GM12878 (cell line): ENCODE results near the gene CACNG4. TPM values are rescaled to one million over a fixed set of nuclear protein-coding genes. Genes with fewer than 3 reads are reported as not detected.

Source experiments
- polyA plus RNA-seq, 11 experiments: library from polyadenylated mRNA; depleted of rRNA in 4 of 11; unstranded in 6 of 11; stranded (reverse) in 5 of 11; fragments of >200 nt; fragmentation: Nextera tagmentation in 4 of 11; fragmentation: Illumina TruSeq in 1 of 11; extraction: Ambion mirVana in 4 of 11; extraction: Trizol in 1 of 11; gene quantifications; 1 replicate in 1 of 11; 2 replicates in 10 of 11; pipeline versions ENCODE4 v1.2.1 to v1.2.3, GENCODE V29; 2011 to 2016; ENCODE audit warnings: inconsistent platforms in 2 of 11, missing spikeins in 2 of 11, low read depth in 1 of 11
- total RNA-seq, 4 experiments: library from RNA; depleted of rRNA in 3 of 4; stranded (reverse); fragments of >200 nt in 3 of 4; fragmentation: Illumina TruSeq in 1 of 4; extraction: Trizol in 1 of 4; gene quantifications; 2 replicates each; pipeline versions ENCODE4 v1.2.1 to v1.2.3, GENCODE V29; 2013 to 2021

CACNG4 gene
- total and polyA plus RNA-seq, 10 of the 15 experiments (the other 5 are each of a cell fraction or from before 2014, with no cell fraction given): 0.08 TPM; not detected in 8

Other genes with a start within 250 kb of the CACNG4 start
- not detected in 2 replicates for gene CACNG5, start 129.6 kb upstream of the CACNG4 start, total RNA-seq (2014; rRNA removed)
- not detected in 2 replicates for gene CACNG5, start 129.6 kb upstream of the CACNG4 start, total RNA-seq (2014; rRNA removed; fragmentation: Illumina TruSeq; extraction: Trizol)
- gene CACNG5, start 129.6 kb upstream of the CACNG4 start, total RNA-seq (2021): not detected in 2 replicates
- not detected in 2 replicates for gene CACNG5, start 129.6 kb upstream of the CACNG4 start, polyA plus RNA-seq (2011; rRNA removed)
- not detected in 2 replicates for gene CACNG5, start 129.6 kb upstream of the CACNG4 start, polyA plus RNA-seq (2014; fragmentation: Illumina TruSeq; extraction: Trizol)
- not detected for gene CACNG5, start 129.6 kb upstream of the CACNG4 start, polyA plus RNA-seq (2014; fragmentation: Nextera tagmentation; extraction: Ambion mirVana)
- not detected in 2 replicates for gene CACNG5, start 129.6 kb upstream of the CACNG4 start, polyA plus RNA-seq (2014; rRNA removed)
- not detected for gene CACNG5, start 129.6 kb upstream of the CACNG4 start, polyA plus RNA-seq (2016; fragmentation: Nextera tagmentation; extraction: Ambion mirVana)
- gene CACNG1, start 79.8 kb downstream of the CACNG4 start, total RNA-seq (2014; rRNA removed): 0.49 TPM in 1 of 2 replicates, not detected in the other
- not detected in 2 replicates for gene CACNG1, start 79.8 kb downstream of the CACNG4 start, total RNA-seq (2014; rRNA removed; fragmentation: Illumina TruSeq; extraction: Trizol)
- not detected in 2 replicates for gene CACNG1, start 79.8 kb downstream of the CACNG4 start, total RNA-seq (2021)
- gene CACNG1, start 79.8 kb downstream of the CACNG4 start, polyA plus RNA-seq (2011; rRNA removed): not detected in 2 replicates
- not detected in 2 replicates for gene CACNG1, start 79.8 kb downstream of the CACNG4 start, polyA plus RNA-seq (2014; fragmentation: Illumina TruSeq; extraction: Trizol)
- gene CACNG1, start 79.8 kb downstream of the CACNG4 start, polyA plus RNA-seq (2014; fragmentation: Nextera tagmentation; extraction: Ambion mirVana): not detected
- not detected in 2 replicates for gene CACNG1, start 79.8 kb downstream of the CACNG4 start, polyA plus RNA-seq (2014; rRNA removed)
- not detected for gene CACNG1, start 79.8 kb downstream of the CACNG4 start, polyA plus RNA-seq (2016; fragmentation: Nextera tagmentation; extraction: Ambion mirVana)